Progenitor cell of endocrine pancreas (in vitro differentiated cells): Measurements from ENCODE around the gene VRK3. TPM values are rescaled to one million over a fixed set of nuclear protein-coding genes. Genes with fewer than 3 reads are reported as not detected.

Source experiments
- DNase-seq: peaks from one replicate; pipeline ENCODE4 v3.0.0; 2021; ENCODE audit warnings: low spot score; ENCODE audit not compliant: unreplicated experiment
- H3K27ac Mint-ChIP-seq: 2 replicates; pipeline ENCODE4 v1.8.0; 2021; ENCODE audit warnings: mild to moderate bottlenecking, moderate library complexity, mixed read lengths
- H3K27me3 Mint-ChIP-seq: 2 replicates; pipeline ENCODE4 v1.8.0; 2021; ENCODE audit warnings: mixed read lengths
- H3K36me3 Mint-ChIP-seq: 2 replicates; pipeline ENCODE4 v1.8.0; 2022; ENCODE audit warnings: mixed read lengths; ENCODE audit not compliant: insufficient read depth
- H3K4me1 Mint-ChIP-seq: 2 replicates; pipeline ENCODE4 v1.8.0; 2021; ENCODE audit warnings: low read depth, mixed read lengths
- H3K4me3 Mint-ChIP-seq: 2 replicates; pipeline ENCODE4 v1.8.0; 2021; ENCODE audit warnings: low read depth, mild to moderate bottlenecking, moderate library complexity, mixed read lengths
- H3K9me3 Mint-ChIP-seq: 2 replicates; pipeline ENCODE4 v1.8.0; 2021; ENCODE audit warnings: low read depth, mixed read lengths
- CTCF ChIP-seq: fragments of 200-600 bp; sonication (generic); IDR thresholded peaks from one replicate; pipeline ENCODE4 v1.5.0; 2021; ENCODE audit warnings: antibody characterized with exemption, mild to moderate bottlenecking; ENCODE audit not compliant: unreplicated experiment
- total RNA-seq: library from RNA; stranded (reverse); gene quantifications from 2 replicates; pipeline ENCODE4 v1.2.1, GENCODE V29; 2021

Gene VRK3
- total RNA-seq, 1 donor from 2014 or later: 53.4 TPM

DNA sequence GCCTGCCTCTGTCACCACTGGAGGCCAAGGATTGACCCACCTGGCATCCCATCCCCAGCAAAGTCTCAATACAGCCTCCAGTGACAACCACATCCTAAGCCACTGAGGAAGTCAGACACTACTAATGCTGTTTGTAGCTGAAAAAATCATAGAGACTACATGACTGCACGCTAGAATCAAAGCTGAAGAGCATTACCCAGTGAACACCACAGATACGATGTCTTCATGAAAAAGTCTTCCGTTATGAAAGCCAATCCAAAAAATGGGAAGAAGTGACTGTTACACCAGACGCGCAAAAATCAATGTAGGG, 84.7 kb downstream of the VRK3 start:
- no peaks in the 10 kb centered on the region for H3K9me3 Mint-ChIP-seq
- no peaks in the 10 kb centered on the region for H3K4me1 Mint-ChIP-seq
- peaks cover 12% of the 10 kb centered on the region for H3K27me3 Mint-ChIP-seq

GRCh38 chr19:49939721-49940481, 85.3 kb downstream of the VRK3 start:
- no peak overlapping the region for H3K27ac Mint-ChIP-seq
- H3K36me3 Mint-ChIP-seq: no peaks in the 10 kb centered on the region
- DNase-seq: no peak
- H3K4me3 Mint-ChIP-seq: no peak overlapping the region
- TF ChIP-seq CTCF: no peak
- no peaks in the 10 kb centered on the region for H3K9me3 Mint-ChIP-seq
- H3K4me1 Mint-ChIP-seq: no peaks in the 10 kb centered on the region
- H3K27me3 Mint-ChIP-seq: peaks cover 12% of the 10 kb centered on the region

More for the DNA sequence above, 84.7 kb downstream of the VRK3 start:
- Mint-ChIP-seq H3K36me3 (no peaks in the 10 kb centered on the region), H3K27ac (no peak overlapping the region), H3K4me3 (no peak overlapping the region)
- no peak for DNase-seq
- TF ChIP-seq CTCF: no peak

DNA sequence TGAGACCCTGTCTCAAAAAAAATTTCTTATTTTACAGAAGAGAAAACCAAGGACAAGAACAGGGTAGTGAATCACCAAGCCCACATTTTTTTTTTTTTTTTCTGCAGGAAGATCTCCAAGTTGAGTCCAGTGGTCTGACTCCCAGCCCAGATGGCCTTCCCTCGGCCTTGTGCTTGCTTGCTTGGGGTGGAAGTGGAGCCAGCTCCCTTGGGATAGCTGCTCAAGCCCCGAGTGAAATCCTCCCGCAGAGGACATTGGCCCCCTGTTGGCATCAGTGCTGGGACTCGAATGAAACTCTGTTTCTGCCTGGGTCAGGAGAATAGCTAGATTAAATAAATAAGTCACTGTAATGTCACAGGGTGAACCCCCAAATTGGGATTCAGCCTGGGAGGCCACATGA, 86.5 kb downstream of the VRK3 start:
- H3K4me1 Mint-ChIP-seq: no peaks in the 10 kb centered on the region
- H3K27me3 Mint-ChIP-seq: peaks cover 12% of the 10 kb centered on the region

DNA sequence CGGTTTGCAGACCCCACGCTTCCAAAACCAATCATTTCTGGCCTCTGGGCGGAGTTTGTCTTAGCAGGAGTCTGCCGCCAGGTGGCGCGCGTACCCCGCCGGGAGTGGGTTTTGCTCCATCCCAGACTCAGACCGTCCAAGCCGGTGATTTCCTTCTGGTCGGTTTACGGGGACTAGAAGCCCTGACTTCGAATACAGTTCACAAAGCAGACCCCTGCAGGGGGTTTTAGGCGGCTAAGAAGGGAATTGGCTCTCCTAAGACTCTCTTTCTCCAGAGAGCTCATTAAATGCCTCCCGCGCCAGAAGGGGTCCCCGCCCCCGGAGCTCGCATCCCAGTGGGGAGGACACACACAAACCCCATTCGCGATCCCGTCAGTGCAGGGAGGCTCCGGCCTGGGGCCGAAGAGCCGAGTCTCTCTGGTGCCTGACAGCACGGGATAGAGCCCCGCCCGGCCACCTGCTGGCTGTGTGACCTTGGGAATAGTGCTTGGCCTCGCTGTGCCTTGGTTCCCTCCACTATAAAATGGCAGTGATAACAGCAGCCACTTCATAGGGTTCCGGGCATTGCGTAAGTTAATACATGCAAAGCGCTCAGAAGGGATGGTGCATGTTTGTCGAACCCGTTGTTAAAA, 87.3 kb downstream of the VRK3 start:
- Mint-ChIP-seq H3K4me3 (no peak overlapping the region), H3K27me3 (peaks cover 12% of the 10 kb centered on the region), H3K4me1 (no peaks in the 10 kb centered on the region), H3K9me3 (no peaks in the 10 kb centered on the region), H3K36me3 (no peaks in the 10 kb centered on the region), H3K27ac (no peak overlapping the region)
- DNase-seq: peak; percentile 88
- peak; percentile 98 for TF ChIP-seq CTCF

More for the DNA sequence above, 86.5 kb downstream of the VRK3 start:
- no peak for DNase-seq
- Mint-ChIP-seq H3K27ac (no peak overlapping the region), H3K4me3 (no peak overlapping the region), H3K9me3 (no peaks in the 10 kb centered on the region), H3K36me3 (no peaks in the 10 kb centered on the region)
- no peak for TF ChIP-seq CTCF

GRCh38 chr19:49936549-49936948, 88.6 kb downstream of the VRK3 start:
- DNase-seq: no peak
- Mint-ChIP-seq H3K27ac (no peak overlapping the region), H3K36me3 (peaks cover 3% of the 10 kb centered on the region), H3K9me3 (no peaks in the 10 kb centered on the region), H3K4me3 (no peak overlapping the region), H3K4me1 (no peaks in the 10 kb centered on the region), H3K27me3 (peaks cover 12% of the 10 kb centered on the region)
- no peak for TF ChIP-seq CTCF
